ENCODE data around the gene TLCD3A.
A peak's percentile ranks its signal among the peaks of the same experiment; 100 is the strongest.
"Not testable (repeated sequence)": the region's sequence is repeated elsewhere in the genome, so short reads cannot be mapped to it uniquely, and the experiment has no call there.

The TLCD3A gene

GRCh38 chr17:773467-774312, 41.3 kb downstream of the TLCD3A start:
- peaks cover 96% of the 10 kb centered on the region for H3K36me3 Mint-ChIP-seq (ENCODE audit: low read depth)
- no peaks in the 10 kb centered on the region for H3K9me3 Mint-ChIP-seq
- intact Hi-C loops (cut with micrococcal nuclease), result no loop called here
- H3K4me1 Mint-ChIP-seq (ENCODE audit: low read depth), result peaks cover 6% of the 10 kb centered on the region
- no peak overlapping the region for H3K4me3 Mint-ChIP-seq
- no peak overlapping the region for H3K27ac Mint-ChIP-seq
- no peaks in the 10 kb centered on the region for H3K27me3 Mint-ChIP-seq

GRCh38 chr17:774313-774584, 41.9 kb downstream of the TLCD3A start:
- Mint-ChIP-seq H3K9me3 (no peaks in the 10 kb centered on the region), H3K27me3 (no peaks in the 10 kb centered on the region), H3K27ac (no peak overlapping the region), H3K4me3 (no peak overlapping the region), H3K4me1 (ENCODE audit: low read depth) (peaks cover 6% of the 10 kb centered on the region), H3K36me3 (ENCODE audit: low read depth) (peaks cover 93% of the 10 kb centered on the region)
- intact Hi-C loops (cut with micrococcal nuclease), result no loop called here

- Mint-ChIP-seq H3K27ac (no peak overlapping the region), H3K9me3 (no peaks in the 10 kb centered on the region), H3K4me3 (no peak overlapping the region), H3K36me3 (ENCODE audit: low read depth) (peaks cover 84% of the 10 kb centered on the region), H3K4me1 (ENCODE audit: low read depth) (peaks cover 26% of the 10 kb centered on the region), H3K27me3 (no peaks in the 10 kb centered on the region)
- intact Hi-C loops (cut with micrococcal nuclease), result no loop called here
Observed at GRCh38 chr17:778096-778495, 45.7 kb downstream of the TLCD3A start.

GRCh38 chr17:781805-782731, 49.7 kb downstream of the TLCD3A start, which contains the start of the genes GLOD4 and MRM3:
TSS of gene GLOD4 (minus strand) at chr17:782280. CDS start at chr17:782255, 25 bp downstream.
TSS of gene MRM3 (plus strand) at chr17:782353. CDS start at chr17:782379, 26 bp downstream.
- H3K36me3 Mint-ChIP-seq (ENCODE audit: low read depth), result peaks cover 66% of the 10 kb centered on the region
- H3K4me1 Mint-ChIP-seq (ENCODE audit: low read depth), result peaks cover 23% of the 10 kb centered on the region
- intact Hi-C loops (cut with micrococcal nuclease), result loop anchor here (5.0 kb wide), 1 partner anchor 215 kb away; the partner anchor contains the start of gene TIMM22
- H3K27me3 Mint-ChIP-seq, result no peaks in the 10 kb centered on the region
- no peaks in the 10 kb centered on the region for H3K9me3 Mint-ChIP-seq
- H3K27ac Mint-ChIP-seq, result peak within 1 kb of the TSS; percentile 98
- peak within 1 kb of the TSS; percentile 96 for H3K4me3 Mint-ChIP-seq

GRCh38 chr17:784143-784542, 51.7 kb downstream of the TLCD3A start:
- H3K36me3 Mint-ChIP-seq (ENCODE audit: low read depth), result peaks cover 67% of the 10 kb centered on the region
- no peak overlapping the region for H3K4me3 Mint-ChIP-seq
- H3K4me1 Mint-ChIP-seq (ENCODE audit: low read depth), result peaks cover 23% of the 10 kb centered on the region
- intact Hi-C loops (cut with micrococcal nuclease), result loop anchor here (5.0 kb wide), 1 partner anchor 213 kb away; the partner anchor contains the start of gene TIMM22
- no peaks in the 10 kb centered on the region for H3K9me3 Mint-ChIP-seq
- no peak overlapping the region for H3K27ac Mint-ChIP-seq
- no peaks in the 10 kb centered on the region for H3K27me3 Mint-ChIP-seq

- intact Hi-C loops (cut with micrococcal nuclease); H3K27ac Mint-ChIP-seq; H3K9me3 Mint-ChIP-seq; H3K4me3 Mint-ChIP-seq; H3K27me3 Mint-ChIP-seq: not testable (repeated sequence)
- Mint-ChIP-seq H3K36me3 (ENCODE audit: low read depth) (peaks cover 73% of the 10 kb centered on the region), H3K4me1 (ENCODE audit: low read depth) (peaks cover 17% of the 10 kb centered on the region)
Observed at GRCh38 chr17:785901-786300, 53.5 kb downstream of the TLCD3A start.

- H3K27ac Mint-ChIP-seq, result no peak overlapping the region
- intact Hi-C loops (cut with micrococcal nuclease), result no loop called here
- H3K36me3 Mint-ChIP-seq (ENCODE audit: low read depth), result peaks cover 80% of the 10 kb centered on the region
- no peaks in the 10 kb centered on the region for H3K9me3 Mint-ChIP-seq
- H3K4me3 Mint-ChIP-seq, result no peak overlapping the region
- no peaks in the 10 kb centered on the region for H3K27me3 Mint-ChIP-seq
- peaks cover 7% of the 10 kb centered on the region for H3K4me1 Mint-ChIP-seq (ENCODE audit: low read depth)
Observed at GRCh38 chr17:787641-788221, 55.3 kb downstream of the TLCD3A start.

GRCh38 chr17:788551-788950, 56.2 kb downstream of the TLCD3A start:
- H3K4me3 Mint-ChIP-seq, result no peak overlapping the region
- H3K4me1 Mint-ChIP-seq (ENCODE audit: low read depth), result no peaks in the 10 kb centered on the region

GRCh38 chr17:789160-789840, 56.9 kb downstream of the TLCD3A start:
- H3K4me3 Mint-ChIP-seq, result no peak overlapping the region
- no peaks in the 10 kb centered on the region for H3K27me3 Mint-ChIP-seq
- intact Hi-C loops (cut with micrococcal nuclease), result no loop called here
- peaks cover under 1% of the 10 kb centered on the region for H3K4me1 Mint-ChIP-seq (ENCODE audit: low read depth)
- peaks cover 79% of the 10 kb centered on the region for H3K36me3 Mint-ChIP-seq (ENCODE audit: low read depth)
- no peaks in the 10 kb centered on the region for H3K9me3 Mint-ChIP-seq
- no peak overlapping the region for H3K27ac Mint-ChIP-seq

More at GRCh38 chr17:788551-788950, 56.2 kb downstream of the TLCD3A start:
- Mint-ChIP-seq H3K36me3 (ENCODE audit: low read depth) (peaks cover 86% of the 10 kb centered on the region), H3K27me3 (no peaks in the 10 kb centered on the region), H3K9me3 (no peaks in the 10 kb centered on the region), H3K27ac (no peak overlapping the region)
- intact Hi-C loops (cut with micrococcal nuclease), result no loop called here

GRCh38 chr17:789931-790873, 57.8 kb downstream of the TLCD3A start:
- H3K27ac Mint-ChIP-seq; H3K9me3 Mint-ChIP-seq; H3K4me3 Mint-ChIP-seq; intact Hi-C loops (cut with micrococcal nuclease); H3K4me1 Mint-ChIP-seq (ENCODE audit: low read depth); H3K27me3 Mint-ChIP-seq: not testable (repeated sequence)
- H3K36me3 Mint-ChIP-seq (ENCODE audit: low read depth), result peaks cover 76% of the 10 kb centered on the region

- H3K36me3 Mint-ChIP-seq (ENCODE audit: low read depth), result peaks cover 76% of the 10 kb centered on the region
- H3K4me1 Mint-ChIP-seq (ENCODE audit: low read depth); H3K4me3 Mint-ChIP-seq; H3K27ac Mint-ChIP-seq; intact Hi-C loops (cut with micrococcal nuclease); H3K9me3 Mint-ChIP-seq; H3K27me3 Mint-ChIP-seq: not testable (repeated sequence)
Observed at GRCh38 chr17:790874-791247, 58.5 kb downstream of the TLCD3A start.

GRCh38 chr17:791829-792228, 59.4 kb downstream of the TLCD3A start:
- H3K27me3 Mint-ChIP-seq, result peaks cover 2% of the 10 kb centered on the region
- H3K36me3 Mint-ChIP-seq (ENCODE audit: low read depth), result peaks cover 67% of the 10 kb centered on the region
- H3K27ac Mint-ChIP-seq, result no peak overlapping the region
- H3K4me3 Mint-ChIP-seq, result no peak overlapping the region
- peaks cover 9% of the 10 kb centered on the region for H3K4me1 Mint-ChIP-seq (ENCODE audit: low read depth)
- intact Hi-C loops (cut with micrococcal nuclease), result no loop called here
- no peaks in the 10 kb centered on the region for H3K9me3 Mint-ChIP-seq

GRCh38 chr17:792277-792676, 59.9 kb downstream of the TLCD3A start:
- Mint-ChIP-seq H3K27me3 (peaks cover 2% of the 10 kb centered on the region), H3K4me3 (no peak overlapping the region), H3K36me3 (ENCODE audit: low read depth) (peaks cover 62% of the 10 kb centered on the region), H3K4me1 (ENCODE audit: low read depth) (peaks cover 9% of the 10 kb centered on the region), H3K27ac (no peak overlapping the region), H3K9me3 (no peaks in the 10 kb centered on the region)
- intact Hi-C loops (cut with micrococcal nuclease), result no loop called here
